ENCODE data around the gene NLGN1. TPM values are rescaled to one million over a fixed set of nuclear protein-coding genes. Genes with fewer than 3 reads are reported as not detected.

The NLGN1 gene
- total and polyA plus RNA-seq, 2 experiments from 2014 or later = 14.3 to 20.1 TPM

DNA sequence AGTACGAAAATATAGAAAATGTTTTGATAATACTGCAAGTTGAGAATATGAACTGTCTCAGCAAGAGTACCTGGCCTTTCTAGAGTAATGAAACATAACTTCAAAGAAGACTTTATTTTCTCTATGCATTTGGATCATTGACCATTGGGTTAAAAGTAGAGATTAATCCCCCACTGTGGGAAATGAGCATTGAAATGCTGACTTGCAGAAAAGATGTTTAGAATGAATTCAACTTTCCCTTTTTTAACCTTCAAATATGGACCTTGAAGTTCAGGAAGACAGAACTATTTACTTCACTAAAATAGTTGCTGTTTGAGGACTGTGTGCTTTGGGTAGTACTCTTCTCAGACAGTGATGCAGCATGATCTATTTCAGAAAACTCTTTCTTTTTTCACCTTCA, 75.7 kb downstream of the NLGN1 start:
- 88 to 91% methylated on average over 1 of the region's 1 CpG for WGBS, 2 experiments (ENCODE audit: low coverage in 1 of 2, low lambda C conversion rate in 2 of 2, missing lambda C conversion rate in 2 of 2)
- Histone ChIP-seq H2AFZ (no peak overlapping the region), H3K4me3 (no peak overlapping the region), H3K79me2 (ENCODE audit: insufficient read depth) (no peaks in the 10 kb centered on the region), H3K9me2 (ENCODE audit: insufficient read depth) (no peaks in the 10 kb centered on the region; the same call in 1 of the 2 replicates), H3K4me2 (ENCODE audit: unreplicated experiment) (no peak overlapping the region), H3K27ac (no peak overlapping the region), H3K4me1 (ENCODE audit: insufficient read depth) (no peaks in the 10 kb centered on the region), H3K9me3 (ENCODE audit: low read depth) (no peaks in the 10 kb centered on the region), H4K20me1 (ENCODE audit: insufficient read depth) (no peaks in the 10 kb centered on the region), H3K36me3 (ENCODE audit: low read depth) (no peaks in the 10 kb centered on the region), H3K27me3 (replicated peaks; ENCODE audit: insufficient read depth) (no peaks in the 10 kb centered on the region), H3K9ac (no peak overlapping the region), H3F3A (ENCODE audit: insufficient read depth) (no peaks in the 10 kb centered on the region)
- in situ Hi-C loops (cut with MboI) = no loop called here
- DNase-seq = no peak
- no peak for TF ChIP-seq EZH2 (IDR thresholded peaks at IDR 0.05; ENCODE audit: insufficient read depth, poor library complexity, severe bottlenecking)
- TF ChIP-seq EZH2phosphoT487 (IDR thresholded peaks at IDR 0.05; ENCODE audit: insufficient read depth, low read depth) = no peak

DNA sequence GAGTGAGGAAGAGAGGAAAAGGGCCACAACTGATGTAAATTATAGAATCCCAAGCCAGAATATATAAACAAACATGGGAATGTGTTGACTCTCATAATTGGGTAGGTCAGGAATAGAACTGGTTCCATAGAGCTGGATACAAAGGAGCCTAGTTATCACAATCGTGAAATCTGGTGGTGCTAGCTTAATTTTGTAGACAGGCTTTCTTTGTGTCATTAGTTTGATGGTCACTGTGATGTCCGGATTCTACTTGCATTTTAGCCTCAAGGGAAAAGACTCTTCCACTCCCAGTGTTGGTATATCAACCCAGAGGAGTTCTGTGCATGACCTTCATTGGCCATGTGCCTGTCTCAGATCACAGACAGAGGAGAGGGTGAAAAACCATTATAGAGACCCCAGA, 81.8 kb downstream of the NLGN1 start:
- Histone ChIP-seq H2AFZ (no peak overlapping the region), H3K9ac (no peak overlapping the region), H3K9me2 (ENCODE audit: insufficient read depth) (no peaks in the 10 kb centered on the region), H3K9me3 (ENCODE audit: low read depth) (no peaks in the 10 kb centered on the region), H3K79me2 (ENCODE audit: insufficient read depth) (no peaks in the 10 kb centered on the region), H3F3A (ENCODE audit: insufficient read depth) (no peaks in the 10 kb centered on the region), H3K4me1 (ENCODE audit: insufficient read depth) (no peaks in the 10 kb centered on the region), H3K4me3 (no peak overlapping the region), H3K27me3 (replicated peaks; ENCODE audit: insufficient read depth) (no peaks in the 10 kb centered on the region), H3K36me3 (ENCODE audit: low read depth) (no peaks in the 10 kb centered on the region), H3K4me2 (ENCODE audit: unreplicated experiment) (no peak overlapping the region), H4K20me1 (ENCODE audit: insufficient read depth) (no peaks in the 10 kb centered on the region), H3K27ac (no peak overlapping the region)
- no peak for TF ChIP-seq EZH2phosphoT487 (IDR thresholded peaks at IDR 0.05; ENCODE audit: insufficient read depth, low read depth)
- TF ChIP-seq EZH2 (IDR thresholded peaks at IDR 0.05; ENCODE audit: insufficient read depth, poor library complexity, severe bottlenecking) = no peak
- WGBS, 2 experiments (ENCODE audit: low coverage in 1 of 2, low lambda C conversion rate in 2 of 2, missing lambda C conversion rate in 2 of 2) = 68 to 87% methylated on average over 2 of the region's 2 CpGs
- in situ Hi-C loops (cut with MboI) = no loop called here
- DNase-seq = no peak

DNA sequence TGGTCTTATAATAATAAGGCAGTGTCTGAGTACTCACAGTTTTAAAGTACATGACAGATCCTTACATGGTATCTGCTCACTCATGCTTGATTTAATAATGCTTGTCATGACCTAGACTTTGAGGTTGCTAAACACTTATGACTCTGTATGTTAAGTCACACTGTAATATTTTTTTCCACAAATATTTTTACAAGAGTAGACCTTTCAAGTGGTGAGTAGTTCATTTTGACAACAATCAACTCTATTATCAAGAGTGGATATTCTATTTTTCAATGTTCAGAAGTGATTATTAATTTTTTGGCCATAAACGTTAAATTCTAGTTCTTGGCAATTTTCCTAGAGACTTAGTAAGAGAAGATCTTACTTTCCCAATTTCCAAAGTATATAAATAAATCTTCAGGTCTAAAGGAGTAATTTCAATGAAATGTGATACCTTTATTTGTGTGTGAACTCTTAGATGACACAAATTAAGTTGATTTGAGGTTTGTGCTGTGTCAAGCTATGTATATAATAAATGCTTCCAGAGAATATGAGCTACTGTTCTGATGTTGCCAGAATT, 104.5 kb downstream of the NLGN1 start:
- in situ Hi-C loops (cut with MboI) = no loop called here
- Histone ChIP-seq H3K27me3 (replicated peaks; ENCODE audit: insufficient read depth) (no peaks in the 10 kb centered on the region), H3K27ac (no peak overlapping the region), H3F3A (ENCODE audit: insufficient read depth) (no peaks in the 10 kb centered on the region), H3K4me2 (ENCODE audit: unreplicated experiment) (no peak overlapping the region), H3K4me3 (no peak overlapping the region), H3K4me1 (ENCODE audit: insufficient read depth) (no peaks in the 10 kb centered on the region), H2AFZ (no peak overlapping the region), H3K9me2 (ENCODE audit: insufficient read depth) (no peaks in the 10 kb centered on the region), H4K20me1 (ENCODE audit: insufficient read depth) (no peaks in the 10 kb centered on the region), H3K36me3 (ENCODE audit: low read depth) (no peaks in the 10 kb centered on the region), H3K79me2 (ENCODE audit: insufficient read depth) (no peaks in the 10 kb centered on the region), H3K9me3 (ENCODE audit: low read depth) (no peaks in the 10 kb centered on the region), H3K9ac (no peak overlapping the region)
- WGBS, 2 experiments (ENCODE audit: low coverage in 1 of 2, low lambda C conversion rate in 2 of 2, missing lambda C conversion rate in 2 of 2) = 0 to 2% methylated on average over 1 of the region's 1 CpG
- peak; percentile 57 for DNase-seq
- no peak for TF ChIP-seq EZH2phosphoT487 (IDR thresholded peaks at IDR 0.05; ENCODE audit: insufficient read depth, low read depth)
- TF ChIP-seq EZH2 (IDR thresholded peaks at IDR 0.05; ENCODE audit: insufficient read depth, poor library complexity, severe bottlenecking) = no peak

DNA sequence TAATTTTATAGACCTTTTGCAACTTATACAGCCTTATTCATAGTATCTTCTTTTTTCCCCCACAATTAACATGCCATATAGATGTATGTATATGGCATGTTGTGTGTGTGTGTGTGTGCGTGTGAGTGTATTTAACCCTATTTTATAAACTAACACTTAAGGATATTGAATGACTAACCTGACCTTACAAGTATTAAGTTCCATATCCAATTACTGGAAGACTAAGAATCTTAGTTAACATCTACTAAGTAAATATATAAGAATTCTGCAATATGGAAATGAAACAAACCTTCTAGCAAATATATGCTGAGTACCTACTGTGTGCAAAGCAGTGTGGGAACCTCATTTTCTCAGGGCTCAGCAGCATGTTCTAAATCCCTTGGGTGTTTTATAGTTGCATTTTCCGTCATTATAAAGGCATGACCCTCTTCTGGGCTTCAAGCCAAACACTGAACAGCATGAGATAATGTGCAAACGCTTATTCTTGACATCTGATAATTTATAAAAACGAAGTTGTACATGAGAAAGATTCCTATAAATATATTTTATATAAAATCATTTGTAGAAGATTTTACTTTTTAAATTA, 105.5 kb downstream of the NLGN1 start:
- no peak overlapping the region for H3K4me3 ChIP-seq
- H3K9me3 ChIP-seq (ENCODE audit: low read depth) = no peaks in the 10 kb centered on the region
- H3K9ac ChIP-seq = no peak overlapping the region
- H3F3A ChIP-seq (ENCODE audit: insufficient read depth) = no peaks in the 10 kb centered on the region
- H3K27me3 ChIP-seq (replicated peaks; ENCODE audit: insufficient read depth) = no peaks in the 10 kb centered on the region
- no peaks in the 10 kb centered on the region for H3K4me1 ChIP-seq (ENCODE audit: insufficient read depth)
- in situ Hi-C loops (cut with MboI) = no loop called here
- no peak overlapping the region for H2AFZ ChIP-seq
- no peaks in the 10 kb centered on the region for H4K20me1 ChIP-seq (ENCODE audit: insufficient read depth)
- no peaks in the 10 kb centered on the region for H3K79me2 ChIP-seq (ENCODE audit: insufficient read depth)
- no peak overlapping the region for H3K27ac ChIP-seq
- no peak overlapping the region for H3K4me2 ChIP-seq (ENCODE audit: unreplicated experiment)
- peak; percentile 49 for DNase-seq
- no peaks in the 10 kb centered on the region for H3K36me3 ChIP-seq (ENCODE audit: low read depth)
- no peaks in the 10 kb centered on the region for H3K9me2 ChIP-seq (ENCODE audit: insufficient read depth)
- TF ChIP-seq EZH2 (IDR thresholded peaks at IDR 0.05; ENCODE audit: insufficient read depth, poor library complexity, severe bottlenecking) (no peak), EZH2phosphoT487 (IDR thresholded peaks at IDR 0.05; ENCODE audit: insufficient read depth, low read depth) (no peak)
- WGBS, 2 experiments (ENCODE audit: low coverage in 1 of 2, low lambda C conversion rate in 2 of 2, missing lambda C conversion rate in 2 of 2) = 28% methylated on average over 4 of the region's 4 CpGs

Measured in GM23248 (cell line).